Mucosa of descending colon (tissue), 3 donors: ENCODE results near the gene FHIT. TPM values are rescaled to one million over a fixed set of nuclear protein-coding genes. Genes with fewer than 3 reads are reported as not detected.

ENCODE experiments used
- ATAC-seq: fragments of 200-7000 bp; cut with Tn5 transposase; one replicate; pipeline ENCODE4 v1.9.1; 2020; ENCODE audit warnings: mild to moderate bottlenecking, moderate library complexity
- DNase-seq, 3 donors: peaks; one replicate each; pipeline ENCODE4 v3.0.0-alpha.2; 2020
- H3K36me3 ChIP-seq: fragments of 200-600 bp; one replicate; pipeline ENCODE4 v1.8.0; 2021; ENCODE audit warnings: low read depth, mild to moderate bottlenecking
- H3K4me1 ChIP-seq: fragments of 200-600 bp; one replicate; pipeline ENCODE4 v1.8.0; 2021; ENCODE audit warnings: low read depth, mild to moderate bottlenecking
- H3K4me3 ChIP-seq: fragments of 200-600 bp; one replicate; pipeline ENCODE4 v1.8.0; 2021; ENCODE audit warnings: mild to moderate bottlenecking
- H3K9me3 ChIP-seq: fragments of 200-600 bp; one replicate; pipeline ENCODE4 v1.8.0; 2021; ENCODE audit warnings: mild to moderate bottlenecking
- intact Hi-C, 2 donors: fragments of 100-400 bp; cut with DNase I in 1 of 2; cut with micrococcal nuclease in 1 of 2; formaldehyde crosslinking; loops; one replicate each; pipeline versions ENCODE4 v1.11.0 to v1.11.1; 2022; cut with DNase I, micrococcal nuclease
- total RNA-seq, 3 donors: library from RNA; stranded (reverse); fragmentation: NEBNext Ultra II Directional in 2 of 3; extraction: Animal tissue kit (Norgen Biotek cat#: 25700) in 2 of 3; gene quantifications; one replicate each; pipeline versions ENCODE4 v1.2.1 to v1.2.4, GENCODE V29; 2021 to 2023
- TF ChIP-seq, protein P1 (sequence below): fragments of 200-600 bp; IDR thresholded peaks from one replicate; pipeline ENCODE4 v1.8.0; 2022; ENCODE audit warnings: antibody characterized with exemption, mild to moderate bottlenecking
- donor health status: DM: no; HTN: no; CAD: no; lungs with moderate emphysema.
- donor health status: DM: no; HTN: no; CAD: no.
- donor health status: DM: no; HTN: yes; CAD: no.

The FHIT gene
- total RNA-seq, 3 donors from 2014 or later, result 8.9 to 20.7 (median 18.6) TPM

DNA sequence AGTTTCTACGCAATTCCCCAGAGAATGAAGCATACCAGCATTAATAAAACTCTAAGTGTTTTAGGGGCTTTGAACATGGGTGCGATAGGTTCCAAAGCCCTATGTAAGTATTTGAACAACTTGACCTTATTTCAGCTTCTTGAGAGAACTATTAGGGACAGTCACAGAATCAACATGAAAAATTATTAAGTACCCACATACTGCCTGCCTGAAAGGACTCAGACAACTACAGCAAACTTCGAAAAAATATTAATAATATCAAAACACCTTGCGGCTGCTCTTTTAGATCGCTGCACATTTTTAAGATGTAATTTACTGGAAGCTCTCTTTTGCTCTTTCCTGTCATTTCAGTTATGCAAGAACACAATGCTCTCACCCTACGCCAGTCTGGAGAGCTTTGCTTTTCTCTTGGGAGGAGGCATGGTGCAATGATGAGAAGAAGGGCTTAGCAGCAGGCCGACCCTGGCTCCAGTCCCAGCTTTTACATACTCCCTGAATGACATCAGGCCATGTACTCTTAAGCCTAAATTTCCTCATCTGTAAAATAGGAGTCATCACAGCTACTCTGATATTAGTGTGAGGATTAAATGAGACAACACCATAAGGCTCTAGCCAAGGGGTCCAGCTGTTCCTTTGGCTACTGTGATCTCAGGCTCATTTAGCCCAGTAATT lies 640.7 kb downstream of the FHIT start:
- Histone ChIP-seq H3K9me3 (no peaks in the 10 kb centered on the region), H3K4me1 (no peaks in the 10 kb centered on the region), H3K4me3 (no peak overlapping the region), H3K36me3 (no peaks in the 10 kb centered on the region)
- DNase-seq (peak; percentile 23 to 65 (median 50)), ATAC-seq (peak; percentile 50)
- intact Hi-C loops, result no loop called here
- TF ChIP-seq, protein P1, sequence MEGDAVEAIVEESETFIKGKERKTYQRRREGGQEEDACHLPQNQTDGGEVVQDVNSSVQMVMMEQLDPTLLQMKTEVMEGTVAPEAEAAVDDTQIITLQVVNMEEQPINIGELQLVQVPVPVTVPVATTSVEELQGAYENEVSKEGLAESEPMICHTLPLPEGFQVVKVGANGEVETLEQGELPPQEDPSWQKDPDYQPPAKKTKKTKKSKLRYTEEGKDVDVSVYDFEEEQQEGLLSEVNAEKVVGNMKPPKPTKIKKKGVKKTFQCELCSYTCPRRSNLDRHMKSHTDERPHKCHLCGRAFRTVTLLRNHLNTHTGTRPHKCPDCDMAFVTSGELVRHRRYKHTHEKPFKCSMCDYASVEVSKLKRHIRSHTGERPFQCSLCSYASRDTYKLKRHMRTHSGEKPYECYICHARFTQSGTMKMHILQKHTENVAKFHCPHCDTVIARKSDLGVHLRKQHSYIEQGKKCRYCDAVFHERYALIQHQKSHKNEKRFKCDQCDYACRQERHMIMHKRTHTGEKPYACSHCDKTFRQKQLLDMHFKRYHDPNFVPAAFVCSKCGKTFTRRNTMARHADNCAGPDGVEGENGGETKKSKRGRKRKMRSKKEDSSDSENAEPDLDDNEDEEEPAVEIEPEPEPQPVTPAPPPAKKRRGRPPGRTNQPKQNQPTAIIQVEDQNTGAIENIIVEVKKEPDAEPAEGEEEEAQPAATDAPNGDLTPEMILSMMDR, result no peak

- Histone ChIP-seq H3K36me3 (no peaks in the 10 kb centered on the region), H3K4me1 (no peaks in the 10 kb centered on the region), H3K9me3 (no peaks in the 10 kb centered on the region), H3K4me3 (no peak overlapping the region)
- TF ChIP-seq, protein P1, result no peak
- ATAC-seq, result no peak
- no peak for DNase-seq
- intact Hi-C loops, result no loop called here
These were observed 641.8 kb downstream of the FHIT start for GRCh38 chr3:60609446-60609845.

DNA sequence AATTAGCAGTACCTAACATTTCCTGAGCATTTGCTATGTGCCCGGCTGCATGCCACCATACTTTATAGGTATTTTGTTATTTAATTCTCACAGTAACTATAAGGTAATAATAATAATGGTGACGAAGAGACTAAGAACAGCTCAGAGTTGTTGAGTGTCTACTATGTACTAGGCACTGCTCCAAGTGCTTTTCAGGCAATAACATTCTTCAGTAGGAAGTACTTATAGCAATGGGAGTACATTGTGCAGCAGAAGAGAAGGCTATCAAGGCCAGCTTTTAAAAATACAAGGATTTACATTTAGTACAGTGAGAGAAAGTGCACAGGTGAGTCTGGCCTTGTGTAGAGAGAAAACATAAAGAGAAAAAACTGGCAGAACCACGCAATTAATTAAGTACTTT lies 647.4 kb downstream of the FHIT start:
- TF ChIP-seq, protein P1, result no peak
- intact Hi-C loops, result no loop called here
- H3K4me1 ChIP-seq, result no peaks in the 10 kb centered on the region
- DNase-seq, result no peak
- no peaks in the 10 kb centered on the region for H3K9me3 ChIP-seq
- no peak for ATAC-seq
- no peaks in the 10 kb centered on the region for H3K36me3 ChIP-seq
- no peak overlapping the region for H3K4me3 ChIP-seq

GRCh38 chr3:60600848-60601247 lies 650.4 kb downstream of the FHIT start:
- no peak overlapping the region for H3K4me3 ChIP-seq
- H3K9me3 ChIP-seq, result no peaks in the 10 kb centered on the region
- ATAC-seq, result no peak
- H3K4me1 ChIP-seq, result no peaks in the 10 kb centered on the region
- intact Hi-C loops, result no loop called here
- no peak for DNase-seq
- TF ChIP-seq, protein P1, result no peak
- no peaks in the 10 kb centered on the region for H3K36me3 ChIP-seq

GRCh38 chr3:60599586-60599985 lies 651.7 kb downstream of the FHIT start:
- Histone ChIP-seq H3K9me3 (no peaks in the 10 kb centered on the region), H3K4me1 (no peaks in the 10 kb centered on the region), H3K36me3 (no peaks in the 10 kb centered on the region), H3K4me3 (no peak overlapping the region)
- no peak for DNase-seq
- intact Hi-C loops, result no loop called here
- TF ChIP-seq, protein P1, result no peak
- ATAC-seq, result no peak

DNA sequence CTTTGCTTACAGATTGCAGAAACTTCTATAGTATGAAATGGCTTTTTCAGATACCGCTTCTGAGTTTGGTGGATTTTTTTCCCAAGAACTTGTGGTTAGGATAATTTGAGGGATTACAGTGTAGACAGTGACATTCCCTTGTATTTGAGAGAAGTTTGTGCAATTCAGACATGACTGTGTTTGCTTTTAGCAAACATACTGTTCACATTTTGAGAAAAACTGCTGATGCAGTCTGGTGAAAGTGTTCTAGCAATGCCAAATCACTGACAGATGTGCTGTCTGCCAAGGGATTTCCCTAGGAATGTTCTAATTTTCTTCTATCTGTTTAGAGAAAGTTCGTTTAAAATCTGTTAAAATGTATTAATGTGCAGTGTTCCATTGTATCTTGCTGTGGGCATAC lies 652.6 kb downstream of the FHIT start:
- no peak overlapping the region for H3K4me3 ChIP-seq
- intact Hi-C loops, result no loop called here
- H3K36me3 ChIP-seq, result no peaks in the 10 kb centered on the region
- DNase-seq, result no peak
- TF ChIP-seq, protein P1, result no peak
- no peak for ATAC-seq
- no peaks in the 10 kb centered on the region for H3K4me1 ChIP-seq
- no peaks in the 10 kb centered on the region for H3K9me3 ChIP-seq
